DND-41 (cell line): ENCODE results near the gene SMIM41.

Experiments used
- ATAC-seq: fragments of 200-7000 bp; cut with Tn5 transposase; 3 replicates; pipeline ENCODE4 v1.9.1; 2021; ENCODE audit warnings: low read depth; ENCODE audit not compliant: insufficient read depth
- DNase-seq: peaks from one replicate; pipeline ENCODE4 v3.0.0-alpha.2; 2020
- H2AFZ ChIP-seq: 2 replicates; pipeline ENCODE4 v1.6.0; 2012; ENCODE audit warnings: low read depth, low read length
- H3K27ac ChIP-seq: 2 replicates; pipeline ENCODE4 v1.5.1; 2012; ENCODE audit warnings: low read length, inconsistent platforms
- H3K27me3 ChIP-seq: fragments of 200-600 bp; sonication (generic); 2 replicates; pipeline ENCODE4 v1.6.0; 2012; ENCODE audit warnings: low read length, mild to moderate bottlenecking, inconsistent platforms; ENCODE audit not compliant: insufficient read depth, poor library complexity
- H3K36me3 ChIP-seq: 2 replicates; pipeline ENCODE4 v1.5.1; 2012; ENCODE audit warnings: low read length, inconsistent platforms; ENCODE audit not compliant: insufficient read depth
- H3K4me1 ChIP-seq: 2 replicates; pipeline ENCODE4 v1.5.1; 2012; ENCODE audit warnings: mild to moderate bottlenecking, low read length; ENCODE audit not compliant: insufficient read depth
- H3K4me2 ChIP-seq: 2 replicates; pipeline ENCODE4 v1.6.0; 2012; ENCODE audit warnings: mild to moderate bottlenecking, moderate library complexity, low read length, inconsistent platforms; ENCODE audit not compliant: insufficient read depth
- H3K4me3 ChIP-seq, 2 experiments: fragments of 200-600 bp in 1 of 2; shearing (Covaris generic) in 1 of 2; 2 replicates each; pipeline ENCODE4 v1.5.1; 2012 to 2016; ENCODE audit warnings: inconsistent platforms in 2 of 2, low read length in 2 of 2, mild to moderate bottlenecking in 2 of 2, low read depth in 1 of 2, moderate library complexity in 1 of 2
- H3K79me2 ChIP-seq: 2 replicates; pipeline ENCODE4 v1.6.0; 2012; ENCODE audit warnings: low read length, inconsistent platforms; ENCODE audit not compliant: insufficient read depth
- H3K9ac ChIP-seq: 2 replicates; pipeline ENCODE4 v1.6.0; 2012; ENCODE audit warnings: low read depth, mild to moderate bottlenecking, inconsistent platforms, low read length, moderate library complexity
- H3K9me3 ChIP-seq: 2 replicates; pipeline ENCODE4 v1.5.1; 2012; ENCODE audit warnings: low read length, moderate library complexity, mild to moderate bottlenecking, inconsistent platforms; ENCODE audit not compliant: insufficient read depth, severe bottlenecking
- H4K20me1 ChIP-seq: 2 replicates; pipeline ENCODE4 v1.6.0; 2012; ENCODE audit warnings: low read length; ENCODE audit not compliant: insufficient read depth
- EZH2 ChIP-seq: IDR thresholded peaks from 3 replicates; pipeline ENCODE4 v1.6.1; 2012; ENCODE audit warnings: borderline replicate concordance, low read depth, mild to moderate bottlenecking, moderate library complexity, low read length, inconsistent platforms; ENCODE audit not compliant: severe bottlenecking
- TF ChIP-seq, protein P1 (sequence below): IDR thresholded peaks from 2 replicates; pipeline ENCODE4 v1.5.1; 2012; ENCODE audit warnings: borderline replicate concordance, low read length, moderate library complexity, mild to moderate bottlenecking; ENCODE audit not compliant: poor library complexity, severe bottlenecking; ENCODE audit errors: extremely low read depth

The SMIM41 gene

DNA sequence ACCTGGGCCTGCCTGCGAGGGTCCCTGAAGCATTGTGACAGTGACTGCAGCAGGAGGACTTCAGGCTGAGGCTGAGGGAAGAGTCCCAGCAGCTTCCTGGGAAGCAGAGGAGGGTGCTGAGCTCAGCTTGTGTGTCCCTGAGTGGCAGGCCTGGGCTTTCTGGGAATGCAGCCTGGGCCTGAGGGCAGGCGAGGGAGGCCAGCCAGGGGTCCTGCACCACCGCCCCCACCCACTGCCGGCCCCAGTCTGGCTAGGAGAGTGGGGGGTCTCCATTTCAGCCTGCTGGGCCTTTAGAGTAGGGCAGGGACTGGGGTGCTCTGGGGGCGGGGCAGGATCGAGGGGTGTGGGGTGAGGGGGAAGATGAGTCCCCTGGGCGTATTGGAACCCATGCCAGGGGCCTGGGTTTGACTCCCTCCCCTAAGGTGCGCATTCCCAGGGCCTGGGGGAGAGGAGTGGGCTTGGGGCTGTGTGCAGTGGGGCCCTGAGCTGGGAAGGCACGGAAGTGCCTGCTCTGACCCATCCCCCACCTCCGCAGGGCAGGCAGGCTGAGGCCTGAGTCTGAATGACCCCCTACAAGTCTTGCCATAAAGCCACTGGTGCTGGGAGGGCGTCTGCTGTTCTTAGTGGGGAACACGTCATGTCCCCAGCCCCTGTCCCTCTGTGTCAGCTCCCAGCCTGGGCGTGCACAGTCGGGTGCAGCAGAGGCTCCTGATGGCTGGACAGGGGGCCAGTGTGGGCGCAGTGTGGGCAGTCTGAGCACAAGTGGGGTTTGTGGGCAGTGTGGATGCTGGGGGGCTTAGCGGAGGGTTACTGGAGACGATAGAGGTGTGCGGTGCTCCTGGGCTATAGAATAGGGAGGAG is 66.0 kb downstream of the SMIM41 start:
- no peak overlapping the region for H3K9ac ChIP-seq
- no peak for ATAC-seq
- no peak overlapping the region for H3K27ac ChIP-seq
- no peak overlapping the region for H2AFZ ChIP-seq
- no peaks in the 10 kb centered on the region for H3K4me1 ChIP-seq
- H3K79me2 ChIP-seq: no peaks in the 10 kb centered on the region
- H3K4me2 ChIP-seq: no peak overlapping the region
- no peaks in the 10 kb centered on the region for H3K36me3 ChIP-seq
- peaks cover 3% of the 10 kb centered on the region; the same call in 1 of the 2 replicates for H4K20me1 ChIP-seq
- TF ChIP-seq EZH2: no peak
- TF ChIP-seq, protein P1, sequence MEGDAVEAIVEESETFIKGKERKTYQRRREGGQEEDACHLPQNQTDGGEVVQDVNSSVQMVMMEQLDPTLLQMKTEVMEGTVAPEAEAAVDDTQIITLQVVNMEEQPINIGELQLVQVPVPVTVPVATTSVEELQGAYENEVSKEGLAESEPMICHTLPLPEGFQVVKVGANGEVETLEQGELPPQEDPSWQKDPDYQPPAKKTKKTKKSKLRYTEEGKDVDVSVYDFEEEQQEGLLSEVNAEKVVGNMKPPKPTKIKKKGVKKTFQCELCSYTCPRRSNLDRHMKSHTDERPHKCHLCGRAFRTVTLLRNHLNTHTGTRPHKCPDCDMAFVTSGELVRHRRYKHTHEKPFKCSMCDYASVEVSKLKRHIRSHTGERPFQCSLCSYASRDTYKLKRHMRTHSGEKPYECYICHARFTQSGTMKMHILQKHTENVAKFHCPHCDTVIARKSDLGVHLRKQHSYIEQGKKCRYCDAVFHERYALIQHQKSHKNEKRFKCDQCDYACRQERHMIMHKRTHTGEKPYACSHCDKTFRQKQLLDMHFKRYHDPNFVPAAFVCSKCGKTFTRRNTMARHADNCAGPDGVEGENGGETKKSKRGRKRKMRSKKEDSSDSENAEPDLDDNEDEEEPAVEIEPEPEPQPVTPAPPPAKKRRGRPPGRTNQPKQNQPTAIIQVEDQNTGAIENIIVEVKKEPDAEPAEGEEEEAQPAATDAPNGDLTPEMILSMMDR: no peak
- no peaks in the 10 kb centered on the region for H3K9me3 ChIP-seq
- DNase-seq: no peak
- peaks cover 3% of the 10 kb centered on the region for H3K27me3 ChIP-seq
- no peak overlapping the region for H3K4me3 ChIP-seq

DNA sequence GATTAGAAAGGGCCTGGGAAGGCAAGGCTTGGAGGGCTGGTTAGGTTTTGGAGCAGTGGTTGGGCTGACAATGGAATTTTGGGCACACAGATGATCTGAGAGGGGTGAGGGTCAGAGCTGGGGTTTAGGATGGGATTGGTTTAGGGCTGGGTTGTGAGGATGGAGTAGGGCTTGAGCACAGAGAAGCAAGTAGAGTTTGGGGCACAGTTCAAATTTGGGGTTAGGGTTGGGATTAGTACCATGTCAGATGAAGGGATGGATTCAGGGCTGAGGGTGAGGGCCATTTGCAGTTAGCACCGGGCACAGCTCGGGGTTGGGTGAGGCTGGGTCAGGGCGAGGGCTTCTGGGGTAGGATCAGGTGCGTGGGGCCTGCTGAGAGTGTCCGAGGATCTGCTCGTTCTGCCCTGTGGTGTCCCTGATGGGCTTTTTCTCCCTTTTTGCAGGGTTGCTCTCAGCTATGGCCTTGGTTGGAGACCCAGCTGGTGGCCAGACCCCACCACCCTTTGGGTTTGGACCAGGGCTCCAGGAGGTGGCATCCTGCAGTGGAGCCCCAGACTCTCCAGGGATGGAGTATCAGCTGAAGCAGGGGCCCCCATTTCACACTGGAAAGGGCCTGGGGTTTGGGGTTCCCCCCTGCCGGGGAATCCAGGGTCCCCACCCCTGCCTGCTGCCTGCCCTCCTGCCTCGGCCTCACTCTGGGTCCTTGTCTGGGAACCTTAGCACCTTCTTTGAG is 66.8 kb downstream of the SMIM41 start:
- H3K27ac ChIP-seq: no peak overlapping the region
- no peak overlapping the region for H3K4me3 ChIP-seq
- no peaks in the 10 kb centered on the region for H3K9me3 ChIP-seq
- TF ChIP-seq EZH2: no peak
- TF ChIP-seq, protein P1: no peak
- H4K20me1 ChIP-seq: no peaks in the 10 kb centered on the region; the same call in 1 of the 2 replicates
- no peaks in the 10 kb centered on the region for H3K79me2 ChIP-seq
- no peak overlapping the region for H2AFZ ChIP-seq
- ATAC-seq: no peak
- H3K36me3 ChIP-seq: no peaks in the 10 kb centered on the region
- H3K4me1 ChIP-seq: no peaks in the 10 kb centered on the region
- H3K9ac ChIP-seq: no peak overlapping the region
- DNase-seq: no peak
- no peak overlapping the region for H3K4me2 ChIP-seq
- H3K27me3 ChIP-seq: no peaks in the 10 kb centered on the region

DNA sequence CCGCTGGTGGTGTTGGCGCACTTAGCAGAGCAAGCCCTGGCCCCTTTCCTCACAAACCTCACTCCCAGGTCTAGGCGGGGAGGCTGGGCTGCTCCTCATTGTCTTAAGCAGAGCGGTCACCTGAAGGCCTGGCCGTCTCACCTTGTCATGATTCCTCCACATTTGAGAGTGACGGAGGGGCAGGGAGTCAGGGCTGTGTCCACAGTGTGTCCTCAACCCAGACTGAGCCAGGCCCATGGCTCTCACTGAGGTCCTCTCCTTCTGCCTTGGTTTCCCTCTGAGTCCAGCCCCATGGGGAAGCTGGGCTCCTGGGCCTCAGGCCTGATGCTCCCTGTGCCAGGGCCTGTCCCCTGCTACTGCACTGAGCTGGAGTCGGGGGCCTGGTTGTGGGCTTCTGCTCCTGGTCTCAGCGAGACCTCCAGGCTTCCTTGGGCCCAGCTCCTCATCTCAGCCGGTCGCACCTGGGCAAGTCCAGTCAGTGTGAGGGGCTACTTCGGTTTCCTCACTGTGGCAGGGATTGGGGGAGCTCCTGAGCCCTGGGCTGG is 67.4 kb downstream of the SMIM41 start:
- no peaks in the 10 kb centered on the region for H3K36me3 ChIP-seq
- H3K27ac ChIP-seq: no peak overlapping the region
- H3K27me3 ChIP-seq: no peaks in the 10 kb centered on the region
- no peaks in the 10 kb centered on the region for H3K9me3 ChIP-seq
- H3K4me1 ChIP-seq: no peaks in the 10 kb centered on the region
- H3K79me2 ChIP-seq: no peaks in the 10 kb centered on the region
- DNase-seq (no peak), ATAC-seq (no peak)
- TF ChIP-seq, protein P1: no peak
- TF ChIP-seq EZH2: no peak
- no peaks in the 10 kb centered on the region; the same call in 1 of the 2 replicates for H4K20me1 ChIP-seq
- H2AFZ ChIP-seq: no peak overlapping the region
- H3K4me2 ChIP-seq: no peak overlapping the region
- H3K4me3 ChIP-seq: no peak overlapping the region
- H3K9ac ChIP-seq: no peak overlapping the region
